GM18861 (cell line): ENCODE results near the gene PHF5A.
"Not testable (repeated sequence)": the region's sequence is repeated elsewhere in the genome, so short reads cannot be mapped to it uniquely, and the experiment has no call there.

Experiments used
- ATAC-seq: cut with Tn5 transposase; IDR thresholded peaks from one replicate; pipeline ENCODE4 v1.9.1; 2021; ENCODE audit not compliant: unreplicated experiment

PHF5A gene

GRCh38 chr22:41448189-41448808 lies 20.2 kb downstream of the PHF5A start:
- ATAC-seq = peak; percentile 43

GRCh38 chr22:41447435-41448188 lies 20.9 kb downstream of the PHF5A start:
- no peak for ATAC-seq

DNA sequence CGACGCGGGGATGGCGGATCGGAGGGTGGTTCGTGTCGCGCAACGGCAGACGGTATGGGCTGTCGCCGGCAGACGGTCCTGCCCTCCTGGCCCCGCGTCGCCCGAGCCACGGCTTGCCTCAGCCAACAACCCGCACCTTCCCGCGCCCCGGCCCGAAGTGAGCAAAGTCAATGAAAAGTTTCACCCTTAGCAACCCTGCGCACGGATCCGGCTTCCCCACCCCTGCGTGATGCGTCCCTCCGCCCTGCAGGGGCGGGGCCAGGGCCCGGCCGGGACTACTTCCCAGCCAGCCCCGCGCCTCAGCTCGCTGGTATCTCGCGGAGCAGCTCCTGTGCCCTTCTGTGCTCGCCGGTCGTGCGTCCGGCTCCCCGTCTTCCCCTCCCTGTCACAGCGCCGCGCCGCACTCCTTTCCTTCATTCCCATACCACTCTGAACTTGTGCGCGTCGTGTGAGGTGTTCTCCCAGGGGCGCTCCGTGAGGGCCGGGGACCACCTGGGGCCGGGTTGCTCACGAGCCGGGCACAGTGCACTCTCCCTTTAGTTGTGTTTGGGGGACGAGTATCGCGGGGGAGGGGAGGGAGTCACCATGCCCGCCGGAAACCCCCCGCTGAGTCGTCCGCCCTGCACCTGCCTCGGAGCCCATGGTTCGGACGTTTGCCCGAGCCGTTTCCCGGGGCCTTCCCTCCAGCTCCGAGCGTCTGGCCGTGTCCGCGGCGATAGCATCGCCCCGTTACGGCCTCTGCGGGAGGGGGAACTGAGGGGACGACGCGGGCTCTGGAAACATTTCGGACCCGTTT lies 21.7 kb downstream of the PHF5A start, which contains the start of gene TOB2:
TOB2 (minus strand) TSS at position 163 of the 796 bp plus-strand sequence. CDS start 9,456 bp downstream, outside the sequence.
- peak; percentile 37 for ATAC-seq

DNA sequence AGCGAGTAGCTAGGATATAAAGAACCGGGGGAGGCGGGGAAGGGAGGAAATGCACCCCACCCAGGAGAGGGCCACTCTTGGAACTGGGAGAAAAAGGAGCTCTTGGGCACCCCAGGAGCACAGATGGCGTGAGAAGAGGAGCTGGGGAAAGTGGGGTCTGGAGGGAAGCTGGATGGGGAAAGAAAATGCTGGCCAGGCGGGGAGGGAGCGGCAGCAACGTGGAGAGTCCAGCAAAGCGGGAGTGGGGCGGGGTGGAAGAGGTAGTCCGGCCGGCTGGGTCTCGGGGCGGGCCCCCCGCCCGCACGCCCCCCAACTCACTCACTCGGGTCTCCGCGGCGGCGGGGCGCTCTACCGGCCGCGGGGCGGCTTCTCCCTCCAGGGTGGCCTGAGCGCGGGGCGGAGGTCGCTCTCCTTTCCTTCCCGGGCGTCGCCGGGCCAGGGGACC lies 22.4 kb downstream of the PHF5A start:
- no peak for ATAC-seq

GRCh38 chr22:41445129-41446056 lies 23.1 kb downstream of the PHF5A start:
- no peak for ATAC-seq

DNA sequence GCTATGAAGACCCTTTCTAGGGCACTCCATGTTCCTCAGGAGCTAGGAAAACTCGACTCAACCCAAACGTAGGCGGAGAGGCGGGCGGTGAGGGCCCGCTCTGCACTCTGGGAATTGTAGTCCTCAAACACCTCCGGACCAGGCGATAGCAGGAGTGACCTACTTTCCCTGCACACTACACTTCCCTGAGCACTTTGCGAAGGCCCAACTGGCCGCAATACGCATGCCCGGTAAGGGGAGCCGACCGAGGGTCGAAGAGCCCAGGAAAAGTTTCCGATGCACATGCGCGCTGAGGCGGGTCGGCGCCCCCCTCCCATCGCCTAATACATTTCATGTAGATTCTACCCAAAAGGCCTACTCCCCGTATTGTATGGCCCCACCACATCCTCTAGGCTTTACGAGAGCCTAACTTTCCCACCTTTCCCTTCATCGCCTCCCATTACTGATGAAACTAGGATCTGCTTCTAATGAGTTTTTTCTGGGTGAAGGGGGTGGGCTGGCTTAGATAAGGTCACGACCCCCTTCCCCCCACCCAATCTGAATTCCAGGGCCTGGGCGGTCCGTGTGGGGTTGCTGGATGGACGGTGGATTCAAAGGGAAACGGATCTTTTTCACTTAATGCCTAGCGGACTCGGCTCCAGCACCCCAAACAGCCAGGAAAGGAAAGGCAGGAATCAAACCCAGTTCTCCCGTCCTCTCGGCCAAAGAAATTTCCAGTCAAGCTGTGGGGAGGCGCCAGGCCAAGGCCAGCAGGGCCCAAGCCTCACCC lies 23.9 kb downstream of the PHF5A start:
- peak; percentile 47 for ATAC-seq

DNA sequence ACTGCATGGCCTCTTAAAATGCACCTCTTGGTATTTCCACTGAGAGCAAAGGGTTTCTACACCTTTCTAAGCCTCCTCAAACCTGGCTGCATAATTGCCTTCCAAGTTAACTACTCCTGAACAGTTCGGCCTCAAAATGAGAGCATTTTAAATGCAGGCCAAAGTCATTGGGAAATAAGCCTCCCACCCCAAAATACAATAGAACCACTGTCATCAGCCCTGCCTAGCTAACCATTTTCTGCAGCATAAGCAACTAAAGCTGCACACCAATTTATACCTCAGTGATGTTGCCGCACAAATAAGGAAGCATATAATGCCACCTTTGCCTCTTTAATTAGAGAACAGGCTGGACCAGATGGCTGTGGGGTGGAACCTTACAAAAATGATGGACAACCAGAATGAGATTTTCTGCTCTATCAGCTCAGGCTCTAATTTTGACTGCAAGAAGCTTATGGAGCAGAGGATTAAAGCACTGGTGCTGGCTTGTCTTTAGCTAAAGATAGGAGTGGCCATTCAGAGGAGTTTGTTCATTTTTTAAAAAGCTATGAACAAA lies 26.2 kb downstream of the PHF5A start:
- no peak for ATAC-seq

DNA sequence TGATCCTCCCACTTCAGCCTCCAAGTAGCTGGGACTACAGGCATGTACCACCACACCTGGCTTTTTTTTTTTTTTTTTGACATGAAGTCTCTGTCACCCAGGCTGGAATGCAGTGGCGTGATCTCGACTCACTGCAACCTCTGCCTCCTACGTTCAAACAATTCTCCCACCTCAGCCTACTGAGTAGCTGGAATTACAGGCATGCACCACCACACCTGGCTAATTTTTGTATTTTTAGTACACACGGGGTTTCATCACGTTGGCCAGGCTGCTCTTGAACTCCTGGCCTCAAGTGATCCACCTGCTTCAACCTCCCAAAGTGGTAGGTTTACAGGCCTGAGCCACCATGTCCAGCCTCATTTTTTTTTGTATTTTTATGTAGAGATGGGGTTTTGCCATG lies 28.0 kb downstream of the PHF5A start:
- ATAC-seq = not testable (repeated sequence)

- no peak for ATAC-seq
These were observed 31.3 kb downstream of the PHF5A start for GRCh38 chr22:41437198-41437597.

- ATAC-seq = no peak
These were observed 32.0 kb downstream of the PHF5A start for GRCh38 chr22:41436322-41437113.

DNA sequence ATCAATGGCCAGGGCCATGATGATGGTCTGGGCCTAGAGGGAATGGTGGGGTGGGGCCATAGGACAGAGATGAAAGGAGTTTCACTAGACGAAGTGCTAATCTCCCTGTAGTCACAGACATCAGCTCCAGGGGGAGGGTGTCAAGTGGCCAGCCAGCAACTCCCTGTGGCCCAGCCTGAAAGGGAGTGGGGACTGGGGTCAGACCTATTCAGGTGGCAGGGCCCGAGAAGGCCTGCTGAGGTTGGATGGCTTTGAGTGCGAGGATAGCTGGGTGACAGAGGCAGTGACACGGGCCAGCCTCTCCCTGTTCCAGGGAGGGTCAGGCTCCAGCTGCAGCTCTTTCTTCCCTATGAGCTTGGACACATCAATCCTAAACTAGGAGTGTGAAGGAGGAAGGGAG lies 32.9 kb downstream of the PHF5A start:
- ATAC-seq = no peak

- not testable (repeated sequence) for ATAC-seq
These were observed 34.0 kb downstream of the PHF5A start for GRCh38 chr22:41434361-41435003.

GRCh38 chr22:41433480-41433879 lies 35.0 kb downstream of the PHF5A start:
- not testable (repeated sequence) for ATAC-seq

DNA sequence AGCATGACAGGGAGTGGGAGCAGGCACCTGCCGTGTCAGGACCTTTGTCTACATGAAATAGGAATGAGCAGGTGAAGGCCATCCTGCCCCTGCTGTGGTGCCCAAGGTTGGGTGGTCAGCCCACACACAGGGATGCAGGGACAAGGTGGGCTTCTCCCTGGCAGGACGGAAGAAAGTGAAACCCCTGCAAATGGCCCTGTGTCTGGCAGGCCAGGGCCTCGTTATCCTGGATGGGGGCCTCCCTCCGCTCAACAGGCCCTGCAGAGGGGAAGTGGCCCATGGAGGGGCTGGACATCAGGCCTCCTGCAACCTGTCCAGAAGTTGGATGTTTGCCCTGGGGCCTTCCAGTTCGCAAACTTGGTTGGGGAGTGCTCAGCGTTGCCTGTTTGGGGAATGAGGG lies 36.8 kb downstream of the PHF5A start:
- ATAC-seq = no peak

- no peak for ATAC-seq
These were observed 38.5 kb downstream of the PHF5A start for GRCh38 chr22:41429951-41430332.

DNA sequence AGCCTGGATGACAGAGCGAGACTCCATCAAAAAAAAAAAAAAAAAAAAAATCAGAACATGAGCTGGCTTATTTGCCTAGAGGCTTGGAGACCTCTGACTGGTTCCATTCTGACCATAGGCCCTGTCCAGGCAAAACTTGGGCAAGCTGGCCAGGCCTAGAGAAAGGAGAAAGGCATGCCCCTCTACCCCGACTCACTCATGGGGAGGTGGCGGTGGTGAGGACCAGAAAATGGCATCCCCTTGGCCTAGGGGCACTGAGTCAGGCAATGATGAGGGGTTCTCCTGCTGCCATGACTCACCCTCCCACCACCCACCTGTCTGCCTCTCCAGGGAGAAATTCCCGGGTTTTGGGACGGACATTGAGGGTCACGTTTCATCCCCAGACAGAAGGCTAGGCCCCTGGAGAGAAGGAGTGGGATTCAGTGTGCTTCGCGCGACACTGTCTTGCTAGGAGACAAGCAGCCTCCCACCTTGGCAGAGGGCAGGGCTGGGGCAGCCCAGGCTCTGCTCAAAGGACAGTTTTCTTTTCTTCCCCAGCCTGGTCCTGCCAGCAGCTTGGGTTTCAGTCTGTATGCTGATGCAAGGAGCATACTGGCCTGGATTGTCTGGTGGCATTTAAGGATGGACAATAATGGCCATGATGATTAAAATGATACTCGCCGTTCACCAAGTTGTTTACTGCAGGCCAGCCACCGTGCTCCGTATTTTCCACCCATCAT lies 39.1 kb downstream of the PHF5A start:
- no peak for ATAC-seq

DNA sequence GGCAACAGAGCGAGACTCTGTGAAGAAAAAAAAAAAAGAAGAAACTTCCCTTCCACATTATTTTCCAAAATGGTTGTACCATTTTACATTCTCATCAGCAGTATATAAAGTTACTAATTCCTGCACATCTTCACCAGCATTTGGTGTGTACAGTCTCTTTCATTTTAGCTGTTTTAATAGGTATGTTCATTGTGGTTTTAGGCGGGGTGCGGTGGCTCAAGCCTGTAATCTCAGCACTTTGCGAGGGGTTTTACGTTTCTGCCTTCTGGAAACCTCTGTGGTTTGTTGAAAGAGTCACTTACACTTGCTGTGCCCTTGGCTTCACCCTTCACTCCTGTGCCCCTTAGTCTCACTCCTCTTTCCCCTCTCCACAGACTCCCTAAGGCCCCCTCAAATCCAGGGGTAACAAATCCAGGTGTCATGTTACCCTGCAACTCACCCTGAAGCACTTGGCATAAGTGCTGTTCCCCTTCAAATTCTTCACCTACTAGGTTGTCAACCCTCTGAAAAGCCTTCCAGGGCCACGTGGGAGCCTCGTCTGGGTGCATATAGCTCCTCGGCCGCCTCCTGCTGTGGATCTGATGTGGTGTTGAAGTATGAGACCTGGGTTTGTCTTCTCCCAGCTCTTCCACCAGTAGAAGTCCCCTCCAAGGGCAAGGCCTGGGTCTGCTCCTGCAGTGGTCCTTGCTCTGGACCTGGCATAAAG lies 42.7 kb downstream of the PHF5A start:
- ATAC-seq = no peak
